ENCODE data around the gene SGMS2. TPM values are rescaled to one million over a fixed set of nuclear protein-coding genes. Genes with fewer than 3 reads are reported as not detected.

The SGMS2 gene
- total and polyA plus RNA-seq, 2 of the 13 experiments (the other 11 are each of a cell fraction or from before 2014, with no cell fraction given): 1.2 to 1.7 TPM

- TF ChIP-seq ZNF747 (CRISPR knock-in tag; IDR thresholded peaks at IDR 0.05; ENCODE audit: borderline replicate concordance): no peak
- no peak for TF ChIP-seq FOXA1 (IDR thresholded peaks at IDR 0.05)
- no peak for TF ChIP-seq FOXA1 (CRISPR knock-in tag; IDR thresholded peaks at IDR 0.05)
- peak; percentile 74; the same call in 1 of the 2 replicates for TF ChIP-seq TFDP1 (CRISPR knock-in tag; IDR thresholded peaks at IDR 0.05; ENCODE audit: borderline replicate concordance)
- no peak for TF ChIP-seq ZBTB38 (CRISPR knock-in tag; IDR thresholded peaks at IDR 0.05)
- no peak for TF ChIP-seq HOXA7 (CRISPR knock-in tag; IDR thresholded peaks at IDR 0.05)
- TF ChIP-seq ZNF136 (CRISPR knock-in tag; IDR thresholded peaks at IDR 0.05; ENCODE audit: low read depth): no peak
- no peak for TF ChIP-seq HMGA1 (CRISPR knock-in tag; conservative IDR thresholded peaks at IDR 0.05)
- TF ChIP-seq FOXA3 (CRISPR knock-in tag; IDR thresholded peaks at IDR 0.05): peak; percentile 8; the same call in 1 of the 2 replicates
- TF ChIP-seq GATA4 (IDR thresholded peaks at IDR 0.05; ENCODE audit: borderline replicate concordance, low read depth): no peak
- TF ChIP-seq FOSL1 (CRISPR knock-in tag; IDR thresholded peaks at IDR 0.05; ENCODE audit: borderline replicate concordance): no peak
- TF ChIP-seq ZNF724P (CRISPR knock-in tag; IDR thresholded peaks at IDR 0.05; ENCODE audit: borderline replicate concordance): 0 out of 2 replicates have a peak, but pooled peaks have one; percentile 58
- peak; percentile 98 for TF ChIP-seq ZNF546 (CRISPR knock-in tag; conservative IDR thresholded peaks at IDR 0.05)
- no peak for TF ChIP-seq MED13 (CRISPR knock-in tag; IDR thresholded peaks at IDR 0.05)
- TF ChIP-seq ZNF3 (CRISPR knock-in tag; IDR thresholded peaks at IDR 0.05): peak; percentile 35; the same call in 1 of the 2 replicates
- TF ChIP-seq TAF1 (CRISPR knock-in tag; IDR thresholded peaks at IDR 0.05): peak; percentile 61
- TF ChIP-seq SP4 (CRISPR knock-in tag; IDR thresholded peaks at IDR 0.05): peak; percentile 40; the same call in 1 of the 2 replicates
- TF ChIP-seq RXRB (CRISPR knock-in tag; IDR thresholded peaks at IDR 0.05; ENCODE audit: borderline replicate concordance): no peak
- no peak for TF ChIP-seq ZNF274 (CRISPR knock-in tag; IDR thresholded peaks at IDR 0.05)
- TF ChIP-seq U2AF1 (optimal IDR thresholded peaks at IDR 0.05; ENCODE audit: low read depth, low read length): no peak
- peak; percentile 16; the same call in 1 of the 3 replicates for TF ChIP-seq MXI1 (IDR thresholded peaks at IDR 0.05; ENCODE audit: borderline replicate concordance, low read depth, low read length)
- TF ChIP-seq RNF219 (CRISPR knock-in tag; IDR thresholded peaks at IDR 0.05): no peak
- TF ChIP-seq ZNF772 (CRISPR knock-in tag; IDR thresholded peaks at IDR 0.05): peak; percentile 45; the same call in 1 of the 2 replicates
- no peak for TF ChIP-seq HIC2 (CRISPR knock-in tag; IDR thresholded peaks at IDR 0.05; ENCODE audit: low read depth)
- TF ChIP-seq RCOR2 (CRISPR knock-in tag; IDR thresholded peaks at IDR 0.05): no peak
- no peak; the same call in 1 of the 2 replicates for TF ChIP-seq ZNF547 (CRISPR knock-in tag; IDR thresholded peaks at IDR 0.05)
Observed at GRCh38 chr4:107930821-107931774, 106.4 kb downstream of the SGMS2 start, which contains the start of gene CYP2U1 (continued).
